HAP-1 (cell line): Measurements from ENCODE around the gene EIF4G3.
"Not testable (repeated sequence)": the region's sequence is repeated elsewhere in the genome, so short reads cannot be mapped to it uniquely, and the experiment has no call there.

Experiments
- DNase-seq, 2 experiments: peaks; one replicate each; pipeline ENCODE4 v3.0.0-alpha.2; 2016 to 2020; ENCODE audit warnings: low spot score in 2 of 2
- H3K27me3 ChIP-seq: fragments of 250-450 bp; sonication (Bioruptor Pico); 2 replicates; pipeline ENCODE4 v1.5.1; 2020; ENCODE audit warnings: low read depth, mild to moderate bottlenecking, moderate library complexity
- H3K36me3 ChIP-seq: fragments of 250-450 bp; sonication (Bioruptor Pico); replicated peaks from 2 replicates; pipeline ENCODE4 v1.5.1; 2020; ENCODE audit warnings: mild to moderate bottlenecking
- H3K4me1 ChIP-seq: fragments of 250-450 bp; sonication (Bioruptor Pico); 2 replicates; pipeline ENCODE4 v1.5.1; 2020; ENCODE audit warnings: mild to moderate bottlenecking
- H3K4me3 ChIP-seq: fragments of 250-450 bp; sonication (Bioruptor Pico); 2 replicates; pipeline ENCODE4 v1.5.1; 2020; ENCODE audit warnings: mild to moderate bottlenecking, moderate library complexity
- H3K9me3 ChIP-seq: fragments of 250-450 bp; sonication (Bioruptor Pico); 2 replicates; pipeline ENCODE4 v1.5.1; 2020; ENCODE audit warnings: mild to moderate bottlenecking, moderate library complexity
- in situ Hi-C: fragments of 300-500 bp; cut with MboI; formaldehyde crosslinking; loops from 3 replicates; pipeline ENCODE4 v1.14.3; 2020; ENCODE audit warnings: low sequenced_read_pairs, inconsistent platforms, mixed read lengths

The EIF4G3 gene

DNA sequence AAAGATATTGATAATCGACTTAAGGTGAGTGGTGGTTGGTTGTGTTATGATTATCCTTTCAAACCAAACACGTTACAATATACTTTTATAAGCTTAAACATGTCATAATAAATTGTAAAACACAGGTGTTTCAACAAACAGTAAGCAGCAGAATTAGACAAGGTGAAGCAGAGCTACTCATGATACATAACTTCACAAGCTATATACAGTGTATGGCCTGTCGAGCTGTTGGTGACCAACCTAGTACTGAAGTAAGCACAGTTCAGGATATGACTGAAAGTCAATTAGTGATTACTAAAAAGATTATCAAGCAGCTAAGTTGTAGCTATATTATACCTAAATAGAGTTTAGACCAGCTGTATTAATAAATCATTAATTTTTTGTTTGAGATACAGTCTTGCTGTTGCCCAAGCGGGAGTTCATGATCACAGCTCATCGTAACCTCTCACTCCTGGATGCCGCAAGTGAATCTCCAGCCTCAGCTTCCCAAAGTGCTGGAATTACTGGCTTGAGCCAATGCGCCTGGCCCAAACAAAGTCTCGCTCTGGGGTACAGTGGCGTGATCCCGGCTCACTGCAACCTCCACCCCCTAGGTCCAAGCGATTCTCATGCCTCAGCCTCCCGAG, 148.1 kb downstream of the EIF4G3 start:
- peaks cover 34% of the 10 kb centered on the region for H3K4me1 ChIP-seq
- H3K36me3 ChIP-seq = no peaks in the 10 kb centered on the region; the same call in 1 of the 2 replicates
- in situ Hi-C loops = no loop called here
- H3K9me3 ChIP-seq = no peaks in the 10 kb centered on the region
- no peaks in the 10 kb centered on the region for H3K27me3 ChIP-seq
- H3K4me3 ChIP-seq = no peak overlapping the region
- DNase-seq = no peak

DNA sequence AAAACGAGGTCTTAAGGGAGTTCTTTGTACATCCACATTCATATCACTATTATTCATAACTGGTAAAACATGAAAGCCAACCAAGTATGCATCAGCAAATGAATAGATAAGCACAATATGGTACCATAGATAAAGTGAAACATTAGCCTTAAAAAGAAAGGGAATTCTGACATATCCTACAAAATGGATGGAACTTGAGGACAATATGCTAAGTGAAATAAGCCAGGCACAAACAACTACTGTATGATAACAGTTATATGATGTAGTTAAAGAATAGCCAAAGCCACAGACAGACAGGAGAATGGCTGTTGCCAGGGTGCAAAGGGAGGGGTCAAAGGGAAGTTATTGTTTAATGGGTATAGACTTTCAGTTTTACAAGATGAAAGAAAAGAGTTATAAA, 148.9 kb downstream of the EIF4G3 start:
- peak; percentile 20 to 24 for DNase-seq
- H3K4me1 ChIP-seq = peaks cover 33% of the 10 kb centered on the region
- H3K27me3 ChIP-seq = no peaks in the 10 kb centered on the region
- no peaks in the 10 kb centered on the region; the same call in none of the 2 replicates for H3K36me3 ChIP-seq
- no peak overlapping the region for H3K4me3 ChIP-seq
- H3K9me3 ChIP-seq = peaks cover 1% of the 10 kb centered on the region
- in situ Hi-C loops = no loop called here

GRCh38 chr1:21024918-21025317, 151.8 kb downstream of the EIF4G3 start:
- Histone ChIP-seq H3K4me1 (peaks cover 45% of the 10 kb centered on the region), H3K4me3 (no peak overlapping the region), H3K36me3 (no peaks in the 10 kb centered on the region; the same call in none of the 2 replicates), H3K27me3 (no peaks in the 10 kb centered on the region), H3K9me3 (peaks cover 3% of the 10 kb centered on the region)
- in situ Hi-C loops = no loop called here
- no peak for DNase-seq

- H3K4me3 ChIP-seq, H3K9me3 ChIP-seq, in situ Hi-C loops, H3K27me3 ChIP-seq, H3K36me3 ChIP-seq, DNase-seq: not testable (repeated sequence)
- H3K4me1 ChIP-seq = peaks cover 45% of the 10 kb centered on the region
Measured at GRCh38 chr1:21024136-21024896, 152.4 kb downstream of the EIF4G3 start.

DNA sequence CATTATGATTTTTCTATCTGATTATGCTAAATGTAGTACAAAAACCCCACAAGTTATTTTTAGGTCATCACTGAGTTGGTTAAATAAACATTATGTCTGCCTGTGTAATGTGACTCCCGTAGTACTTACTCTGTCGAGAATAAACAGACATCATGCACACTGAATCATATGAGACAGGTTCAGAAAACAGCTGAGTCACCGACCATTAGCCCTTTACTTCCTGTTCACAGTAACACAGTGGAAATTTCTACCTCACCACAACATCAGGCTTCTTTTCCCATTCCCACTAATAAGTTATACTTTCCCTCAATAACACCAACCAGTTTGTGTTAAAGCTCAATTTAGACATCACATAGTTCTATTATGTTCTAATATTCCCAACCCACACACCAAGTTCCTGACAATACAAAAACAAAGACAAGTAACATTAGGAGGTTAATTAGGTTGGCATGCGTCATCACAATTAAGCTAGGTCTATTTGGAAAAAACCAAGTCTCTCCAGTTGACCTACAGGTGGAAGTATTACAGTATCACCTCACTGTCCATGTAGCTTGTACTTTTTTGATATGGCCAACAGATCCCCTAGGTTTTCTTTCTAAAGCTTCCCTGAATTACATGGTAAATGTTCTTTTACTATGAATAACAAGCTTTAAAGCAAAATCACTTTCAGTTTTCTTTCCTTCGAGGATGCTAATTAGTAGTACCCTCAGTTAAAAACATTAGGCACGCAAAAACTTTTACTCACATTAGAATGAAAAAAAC, 154.2 kb downstream of the EIF4G3 start:
- Histone ChIP-seq H3K4me3 (no peak overlapping the region), H3K27me3 (no peaks in the 10 kb centered on the region), H3K36me3 (no peaks in the 10 kb centered on the region; the same call in none of the 2 replicates), H3K4me1 (peaks cover 33% of the 10 kb centered on the region), H3K9me3 (peaks cover 3% of the 10 kb centered on the region)
- in situ Hi-C loops = no loop called here
- DNase-seq = peak; percentile 37 to 42

- H3K4me3 ChIP-seq = no peak overlapping the region
- no peak for DNase-seq
- H3K9me3 ChIP-seq = peaks cover 3% of the 10 kb centered on the region
- no peaks in the 10 kb centered on the region for H3K27me3 ChIP-seq
- H3K36me3 ChIP-seq = no peaks in the 10 kb centered on the region; the same call in none of the 2 replicates
- peaks cover 31% of the 10 kb centered on the region for H3K4me1 ChIP-seq
- in situ Hi-C loops = no loop called here
Measured at GRCh38 chr1:21021311-21021710, 155.4 kb downstream of the EIF4G3 start.

- H3K4me3 ChIP-seq = no peak overlapping the region
- DNase-seq = no peak
- peaks cover 3% of the 10 kb centered on the region for H3K9me3 ChIP-seq
- no peaks in the 10 kb centered on the region for H3K27me3 ChIP-seq
- peaks cover 20% of the 10 kb centered on the region for H3K4me1 ChIP-seq
- H3K36me3 ChIP-seq = no peaks in the 10 kb centered on the region; the same call in 1 of the 2 replicates
- in situ Hi-C loops = no loop called here
Measured at GRCh38 chr1:21020151-21020550, 156.5 kb downstream of the EIF4G3 start.

DNA sequence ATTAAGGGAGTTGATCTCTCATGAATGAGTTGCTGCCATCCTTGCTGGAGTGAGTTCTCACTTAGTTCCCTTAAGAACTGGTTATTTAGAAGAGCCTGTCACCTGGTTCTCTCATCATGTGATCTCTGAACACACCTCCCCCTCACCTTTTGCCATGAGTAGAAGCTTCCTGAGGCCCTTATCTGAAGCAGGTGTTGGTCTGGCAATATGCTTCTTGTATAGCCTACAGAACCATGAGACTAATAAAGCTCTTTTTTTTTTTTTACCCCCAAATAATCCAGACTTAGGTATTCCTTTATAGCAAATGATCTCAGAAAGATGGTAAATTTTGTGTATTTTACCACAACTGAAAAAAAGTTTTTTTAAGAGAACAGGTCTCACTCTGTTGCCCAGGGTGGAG, 158.0 kb downstream of the EIF4G3 start:
- DNase-seq = no peak
- Histone ChIP-seq H3K4me1 (peaks cover 15% of the 10 kb centered on the region), H3K27me3 (no peaks in the 10 kb centered on the region), H3K36me3 (no peaks in the 10 kb centered on the region; the same call in 1 of the 2 replicates), H3K4me3 (no peak overlapping the region), H3K9me3 (peaks cover 3% of the 10 kb centered on the region)
- in situ Hi-C loops = no loop called here

- in situ Hi-C loops = no loop called here
- no peaks in the 10 kb centered on the region for H3K36me3 ChIP-seq
Measured at GRCh38 chr1:21013510-21013909, 163.2 kb downstream of the EIF4G3 start.

DNA sequence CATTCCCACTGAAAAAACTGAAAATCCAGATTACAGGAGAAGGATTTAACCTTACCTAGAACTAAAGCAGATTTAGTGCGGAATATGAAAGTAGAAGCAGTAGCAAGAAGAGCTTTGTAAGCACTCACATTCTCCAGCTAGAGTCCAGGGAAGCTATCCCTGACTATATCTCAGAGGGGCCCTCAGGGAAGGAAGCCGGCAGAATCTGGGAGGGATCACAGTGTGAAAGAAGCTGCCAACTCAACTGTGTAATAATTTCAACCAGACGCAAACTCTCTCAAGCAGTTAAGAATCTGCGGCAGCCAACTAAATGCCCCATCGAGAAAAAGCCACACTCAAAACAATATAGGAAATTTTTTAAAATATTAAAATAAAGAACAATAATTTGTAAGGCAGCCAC, 163.8 kb downstream of the EIF4G3 start:
- in situ Hi-C loops = no loop called here
- no peaks in the 10 kb centered on the region for H3K36me3 ChIP-seq
- no peaks in the 10 kb centered on the region for H3K27me3 ChIP-seq

More at GRCh38 chr1:21013510-21013909, 163.2 kb downstream of the EIF4G3 start:
- Histone ChIP-seq H3K27me3 (no peaks in the 10 kb centered on the region), H3K4me1 (peaks cover 6% of the 10 kb centered on the region), H3K9me3 (no peaks in the 10 kb centered on the region), H3K4me3 (no peak overlapping the region)
- no peak for DNase-seq

GRCh38 chr1:21007876-21008275, 168.8 kb downstream of the EIF4G3 start:
- Histone ChIP-seq H3K4me3 (no peak overlapping the region), H3K27me3 (no peaks in the 10 kb centered on the region), H3K9me3 (no peaks in the 10 kb centered on the region), H3K36me3 (no peaks in the 10 kb centered on the region), H3K4me1 (peaks cover 22% of the 10 kb centered on the region)
- DNase-seq = no peak
- in situ Hi-C loops = no loop called here

More for the DNA sequence above, 163.8 kb downstream of the EIF4G3 start:
- Histone ChIP-seq H3K9me3 (no peaks in the 10 kb centered on the region), H3K4me3 (no peak overlapping the region), H3K4me1 (peaks cover 6% of the 10 kb centered on the region)
- no peak for DNase-seq

DNA sequence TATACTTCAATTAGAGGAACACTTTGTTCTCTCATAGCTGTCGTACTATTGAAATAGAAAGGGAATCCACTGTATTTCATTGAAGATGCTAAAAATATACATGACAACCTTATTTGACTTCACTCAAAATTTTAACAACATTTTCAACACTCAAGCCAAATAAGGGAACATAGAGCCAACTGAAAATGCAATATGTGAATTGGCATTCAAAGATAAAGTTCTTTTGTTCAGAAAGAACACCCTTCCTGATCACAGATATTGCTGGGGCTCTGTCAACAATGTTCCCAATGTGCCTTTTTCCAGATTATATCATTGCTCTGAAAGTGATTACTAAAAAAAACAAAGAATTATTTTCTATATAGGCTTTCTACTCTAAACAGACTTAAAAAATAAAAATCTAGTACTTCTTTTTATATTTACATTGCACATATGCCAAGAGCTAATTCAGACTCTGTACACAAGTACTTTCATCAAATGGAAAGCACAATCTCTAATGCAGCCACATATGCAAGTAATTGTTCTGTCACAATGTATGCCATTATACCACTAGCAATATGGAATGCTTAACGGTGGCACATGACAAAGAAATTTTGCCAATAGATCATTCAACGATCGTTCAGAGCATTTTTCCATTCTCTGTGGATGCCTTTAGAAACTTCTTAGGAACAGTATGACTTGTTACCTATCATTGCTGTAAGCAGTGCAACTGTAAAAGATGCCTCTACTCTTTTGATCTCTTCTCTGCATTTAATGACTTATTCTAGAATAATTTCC, 171.0 kb downstream of the EIF4G3 start:
- peak in 1 of 2 experiments; percentile 63 for DNase-seq
- Histone ChIP-seq H3K4me3 (no peak overlapping the region), H3K27me3 (no peaks in the 10 kb centered on the region), H3K36me3 (no peaks in the 10 kb centered on the region), H3K9me3 (no peaks in the 10 kb centered on the region), H3K4me1 (peaks cover 30% of the 10 kb centered on the region)
- in situ Hi-C loops = no loop called here

DNA sequence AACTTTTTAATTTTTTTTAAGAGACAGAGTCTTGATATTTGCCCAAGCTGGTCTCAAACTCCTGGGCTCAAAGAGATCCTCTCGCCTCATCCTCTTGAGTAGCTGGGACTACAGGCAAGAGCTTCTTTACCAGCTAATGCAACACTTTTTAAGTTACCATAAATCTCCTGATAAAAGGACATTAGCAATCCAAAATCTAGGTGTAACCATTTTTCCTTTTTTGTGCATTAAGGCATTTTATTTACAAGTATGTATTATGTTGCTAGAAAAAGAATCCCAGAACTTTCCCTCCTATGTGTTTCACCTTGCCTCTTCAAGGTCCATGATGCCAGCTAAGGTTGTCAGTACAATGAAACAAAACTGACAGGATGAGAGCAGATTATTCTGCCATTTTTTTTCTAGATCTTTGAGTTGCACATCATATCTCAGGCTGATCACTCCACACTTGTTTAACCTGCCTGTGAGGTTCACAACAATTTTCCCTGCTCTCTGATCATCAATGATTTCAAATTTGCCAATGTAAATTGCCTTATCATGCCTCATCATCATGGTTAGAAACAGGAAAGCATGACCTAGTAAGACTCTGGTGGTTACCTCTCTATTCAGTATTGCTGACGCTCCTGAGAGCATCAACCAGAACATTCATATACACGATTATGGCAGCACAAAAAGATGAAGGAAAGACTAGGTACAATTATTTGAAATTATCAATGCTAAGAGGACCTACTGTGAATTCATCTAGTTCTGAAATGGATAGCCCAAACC, 173.2 kb downstream of the EIF4G3 start:
- Histone ChIP-seq H3K4me3 (no peak overlapping the region), H3K9me3 (no peaks in the 10 kb centered on the region), H3K4me1 (peaks cover 37% of the 10 kb centered on the region), H3K36me3 (no peaks in the 10 kb centered on the region), H3K27me3 (no peaks in the 10 kb centered on the region)
- in situ Hi-C loops = no loop called here
- no peak for DNase-seq
